Measurements from ENCODE around the gene LCAT.

Gene LCAT

GRCh38 chr16:67909056-67909742 is 34.7 kb downstream of the LCAT start:
- DNase-seq (ENCODE audit: low read depth) = no peak

GRCh38 chr16:67907397-67908180 is 36.3 kb downstream of the LCAT start:
- DNase-seq (ENCODE audit: low read depth) = no peak

- DNase-seq (ENCODE audit: low read depth) = no peak
Measured at GRCh38 chr16:67902831-67903230, 41.1 kb downstream of the LCAT start.

- no peak for DNase-seq (ENCODE audit: low read depth)
Measured at GRCh38 chr16:67901734-67902133, 42.2 kb downstream of the LCAT start.

- DNase-seq (ENCODE audit: low read depth) = no peak
Measured at GRCh38 chr16:67897231-67897630, 46.7 kb downstream of the LCAT start.

GRCh38 chr16:67893743-67894399 is 50.0 kb downstream of the LCAT start:
- no peak for DNase-seq (ENCODE audit: low read depth)

- DNase-seq (ENCODE audit: low read depth) = peak; percentile 91
Measured at GRCh38 chr16:67892899-67893742, 50.8 kb downstream of the LCAT start, which contains the start of gene PSKH1. TSS of gene PSKH1 (plus strand) at chr16:67893254. CDS start at chr16:67908750, 15,496 bp downstream.

GRCh38 chr16:67892375-67892774 is 51.5 kb downstream of the LCAT start:
- no peak for DNase-seq (ENCODE audit: low read depth)

All from activated T-cell treated with anti-CD3 and anti-CD28 coated beads for 24 hours (primary cell).